GM19438 (cell line): ENCODE data around the gene MICAL2.

ENCODE experiments used
- ATAC-seq: cut with Tn5 transposase; IDR thresholded peaks from one replicate; pipeline ENCODE4 v1.9.1; 2021; ENCODE audit warnings: low read depth; ENCODE audit not compliant: unreplicated experiment

MICAL2 gene

DNA sequence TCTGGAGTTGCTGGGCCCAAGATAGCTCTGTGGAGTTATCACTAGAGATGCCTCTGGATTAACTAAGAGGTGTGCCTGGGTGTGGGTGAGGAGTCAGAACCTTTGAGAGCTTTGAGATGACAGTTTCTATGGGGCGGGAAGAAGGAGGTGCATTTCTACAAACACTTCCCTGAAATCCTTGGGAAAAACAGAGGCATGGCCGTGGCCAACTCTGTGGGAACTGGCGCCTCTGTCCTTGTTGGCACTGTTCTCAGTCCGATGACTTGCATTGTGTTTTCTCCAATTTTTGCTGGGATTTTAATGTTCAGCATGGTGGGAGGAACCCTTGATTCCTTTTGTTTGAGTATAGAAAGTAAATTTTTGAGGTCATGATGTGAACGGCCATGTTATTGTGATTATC is 151.2 kb downstream of the MICAL2 start:
- no peak for ATAC-seq

DNA sequence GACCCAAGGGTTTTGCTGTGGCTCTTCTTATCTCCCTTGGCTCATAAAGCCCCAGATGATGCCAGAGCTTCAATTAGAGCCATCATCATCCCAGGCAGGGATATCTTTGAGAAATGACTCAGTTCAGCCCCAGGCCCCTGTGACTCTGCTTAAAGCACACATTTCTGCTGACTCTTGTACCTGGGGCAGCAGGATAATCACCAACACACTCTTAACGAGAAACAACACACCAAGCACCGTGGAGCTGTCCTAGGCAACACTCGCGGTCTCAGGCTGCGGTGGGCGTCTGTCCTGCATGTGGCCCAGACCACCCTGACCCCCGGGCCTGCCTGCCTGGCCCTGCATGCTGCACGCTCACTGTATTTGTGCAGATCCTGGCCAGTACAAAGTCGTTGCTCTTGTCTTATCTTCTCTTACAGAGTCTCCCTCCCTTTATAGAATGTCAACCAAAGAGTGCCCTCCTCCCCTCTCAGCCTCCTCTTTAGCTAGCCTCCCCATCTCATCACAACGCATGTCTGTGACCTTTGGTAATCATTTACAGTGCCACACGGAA is 152.8 kb downstream of the MICAL2 start:
- no peak for ATAC-seq

DNA sequence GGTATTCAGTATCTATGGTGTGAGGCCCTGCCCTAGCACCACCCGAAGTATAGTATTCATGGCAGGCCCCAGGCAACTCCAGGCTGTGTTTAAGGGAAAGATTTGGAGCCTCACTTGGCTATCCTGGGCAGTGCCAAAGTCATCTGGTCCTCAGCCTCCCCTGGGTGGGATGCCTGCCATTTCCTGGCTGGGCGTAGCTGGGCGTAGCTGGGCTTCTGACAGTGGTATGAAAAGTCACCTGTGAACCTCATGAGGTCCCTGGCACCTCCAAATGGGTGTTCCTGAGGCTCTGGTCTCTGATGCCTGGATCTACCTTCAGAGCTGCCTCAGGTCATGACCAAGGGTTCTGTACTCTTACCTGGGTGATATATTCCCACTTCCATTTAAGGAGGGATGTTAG is 154.0 kb downstream of the MICAL2 start:
- ATAC-seq: no peak

DNA sequence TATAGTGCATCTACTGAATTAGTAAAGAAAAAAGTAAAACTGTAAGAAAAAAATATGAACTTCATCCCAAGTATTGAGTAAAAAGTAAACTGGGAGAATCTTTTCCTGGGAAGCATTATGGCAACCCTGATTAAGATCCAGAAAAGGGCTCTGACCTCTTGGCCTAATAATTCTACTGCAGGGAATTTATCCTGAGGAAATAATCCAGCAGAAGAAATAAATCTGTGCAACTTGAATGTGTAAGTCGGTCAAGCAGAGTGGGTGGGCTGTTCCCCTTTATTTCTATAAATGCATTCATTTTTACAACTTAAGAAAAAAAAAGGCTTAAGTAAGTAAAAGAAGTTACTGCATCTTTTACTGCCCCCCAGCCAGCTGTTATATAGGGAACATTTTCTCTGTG is 155.7 kb downstream of the MICAL2 start:
- ATAC-seq: no peak

DNA sequence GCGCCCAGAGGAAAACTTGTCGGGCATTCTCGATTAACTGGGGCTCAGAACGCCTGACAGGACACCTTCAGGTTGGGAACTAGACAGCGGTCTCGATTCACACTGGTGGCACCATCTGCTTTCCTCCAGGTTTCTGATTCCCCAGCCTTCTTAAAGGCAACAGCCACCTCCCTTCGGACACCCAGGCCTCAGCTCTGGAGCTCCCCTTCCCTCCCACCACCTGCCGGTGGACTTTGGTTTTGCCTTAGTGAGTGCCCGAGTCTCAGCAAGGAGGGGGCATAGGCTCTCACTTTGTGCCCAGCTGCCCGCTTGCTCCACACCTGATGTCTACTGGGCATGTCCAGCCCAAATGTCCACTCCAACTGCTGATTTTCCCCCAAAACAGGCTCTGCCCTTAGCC is 156.6 kb downstream of the MICAL2 start:
- no peak for ATAC-seq

DNA sequence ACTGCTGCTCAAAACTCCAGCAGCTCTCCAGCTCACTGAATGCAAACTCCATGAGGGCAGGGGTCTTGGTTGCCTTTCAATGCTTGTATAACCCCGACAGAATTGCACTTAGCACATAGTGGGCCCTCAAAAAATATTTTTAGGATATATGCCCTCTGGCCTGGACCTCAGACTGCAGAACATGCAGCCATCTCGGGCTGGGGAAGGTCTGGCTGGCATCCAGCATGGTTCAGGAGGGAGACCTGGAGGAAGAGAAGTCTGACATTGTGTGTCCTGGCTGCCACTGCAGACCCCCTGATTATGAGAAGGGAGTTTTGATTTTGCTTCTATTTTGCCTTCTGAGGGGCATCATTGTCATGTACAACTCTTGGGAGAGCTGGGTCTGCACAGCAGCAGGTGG is 157.5 kb downstream of the MICAL2 start:
- ATAC-seq: no peak

DNA sequence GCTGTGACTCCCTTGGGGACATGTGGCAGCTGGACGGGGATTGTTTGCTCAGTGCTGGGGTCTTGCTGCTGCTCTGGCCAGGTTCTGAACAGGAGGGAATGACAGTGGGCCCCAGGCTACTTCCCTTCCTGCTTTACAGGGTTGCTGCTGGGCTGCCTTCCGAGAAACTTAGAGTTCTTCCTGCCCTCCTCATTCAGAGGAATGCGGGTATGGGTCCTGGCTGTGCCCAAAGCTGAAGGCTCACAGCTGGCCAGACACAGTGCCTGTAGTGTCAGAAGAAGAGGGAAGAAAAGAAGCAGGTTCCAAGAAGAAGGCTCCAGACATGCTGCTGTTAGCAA is 158.7 kb downstream of the MICAL2 start:
- ATAC-seq: no peak

DNA sequence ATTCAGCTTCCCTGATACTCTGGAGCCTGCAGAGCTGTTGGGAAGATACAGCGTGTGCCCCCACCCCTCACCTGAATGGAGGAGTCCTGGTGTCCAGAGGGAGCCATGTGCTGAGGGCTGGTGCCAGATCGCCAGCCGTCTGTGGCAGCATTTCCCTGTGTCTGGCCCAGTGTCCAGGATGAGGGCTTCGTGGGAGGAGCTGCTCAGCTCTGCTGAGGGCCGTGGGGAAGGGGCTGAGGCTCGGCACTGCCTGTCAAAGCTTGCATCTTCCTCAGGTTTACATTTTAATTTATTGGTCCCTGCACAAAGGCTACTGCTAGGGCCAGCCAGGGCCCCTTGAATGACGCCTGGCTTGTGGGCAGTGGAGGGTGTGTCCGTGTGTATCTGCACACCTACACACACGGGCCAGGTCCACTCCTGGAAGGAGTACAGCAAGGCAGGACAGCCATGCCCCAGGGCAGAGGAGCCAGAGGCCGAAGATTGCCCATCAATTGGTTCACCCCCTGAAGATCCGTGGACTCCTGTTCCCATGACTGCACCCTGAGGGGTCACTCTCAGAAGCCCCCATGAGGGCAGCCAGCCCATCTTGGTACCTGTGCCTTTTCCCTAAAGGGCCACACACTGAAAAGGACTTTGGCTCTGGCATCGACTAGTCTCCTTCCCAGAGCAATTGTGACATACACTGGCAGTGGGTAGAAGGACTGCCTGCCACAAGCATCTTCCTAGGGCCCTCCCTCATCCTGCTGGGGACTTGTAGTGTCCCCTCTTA is 159.2 kb downstream of the MICAL2 start:
- ATAC-seq: no peak

DNA sequence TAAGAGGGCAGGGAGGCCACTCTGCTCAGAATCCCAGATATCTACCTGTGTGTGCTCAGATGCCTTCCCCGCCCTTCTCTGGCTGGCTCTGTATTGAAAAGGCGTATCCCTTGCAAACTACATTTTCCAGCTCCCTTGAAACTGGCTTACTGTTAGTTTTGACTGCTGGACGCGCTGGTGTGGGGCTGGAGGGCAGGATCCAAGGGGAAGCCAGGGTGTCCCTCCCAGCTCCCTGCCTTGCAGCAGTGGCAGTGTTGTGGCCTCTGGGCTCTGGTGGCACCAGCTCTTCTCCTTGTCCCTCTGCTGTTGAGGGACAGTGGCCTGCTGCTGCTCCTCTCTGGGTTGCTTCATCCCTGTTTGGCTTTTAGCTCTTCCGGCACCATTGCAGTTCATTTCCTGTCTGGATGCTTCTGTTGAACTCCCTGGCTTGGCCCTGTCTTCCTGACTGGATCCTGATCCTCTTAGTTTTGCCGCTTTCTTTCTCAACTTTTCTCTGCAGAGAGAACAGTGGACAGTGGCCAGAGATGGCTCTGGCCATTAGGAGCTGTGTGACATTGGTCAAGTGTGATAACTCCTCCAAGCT is 159.9 kb downstream of the MICAL2 start:
- ATAC-seq: no peak

DNA sequence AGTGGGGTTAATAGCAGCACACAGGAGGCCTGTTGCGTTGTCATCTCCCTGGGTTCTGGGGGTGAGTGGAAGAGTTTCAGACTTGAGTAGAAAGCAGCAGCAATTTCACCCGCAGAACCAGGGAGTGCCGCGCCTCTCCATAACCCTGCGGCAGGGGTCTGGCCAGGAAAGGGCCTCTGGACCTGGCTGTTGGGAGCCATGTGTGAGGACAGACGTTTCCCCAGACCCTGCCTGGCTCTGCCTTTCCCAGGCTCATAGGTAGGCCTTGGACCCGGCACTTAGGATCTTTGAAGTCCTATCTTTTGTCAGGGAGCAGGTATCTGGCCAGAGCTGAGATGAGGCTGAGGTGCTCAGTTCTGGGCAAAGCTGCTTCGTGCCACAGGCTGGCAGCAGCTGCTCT is 160.4 kb downstream of the MICAL2 start:
- no peak for ATAC-seq

DNA sequence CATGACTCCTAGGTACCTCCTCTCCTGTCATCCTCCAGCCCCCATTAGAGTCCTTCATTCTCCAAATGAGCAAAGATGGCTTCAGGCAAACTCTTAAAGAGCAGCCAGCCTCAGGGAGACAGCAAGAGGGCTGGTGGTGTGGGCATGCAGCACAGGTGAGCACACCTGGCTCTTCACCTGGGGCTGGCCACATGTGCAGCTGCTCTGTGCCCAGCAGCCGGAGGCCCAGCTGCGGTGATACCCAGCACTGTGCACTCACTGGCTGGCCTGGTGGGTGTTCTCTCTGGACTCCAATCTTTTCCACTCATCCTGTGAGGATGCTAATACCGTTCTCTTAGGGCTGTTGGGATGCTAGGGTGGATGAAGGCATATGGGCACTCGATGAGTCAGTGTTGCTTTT is 160.9 kb downstream of the MICAL2 start:
- ATAC-seq: no peak

DNA sequence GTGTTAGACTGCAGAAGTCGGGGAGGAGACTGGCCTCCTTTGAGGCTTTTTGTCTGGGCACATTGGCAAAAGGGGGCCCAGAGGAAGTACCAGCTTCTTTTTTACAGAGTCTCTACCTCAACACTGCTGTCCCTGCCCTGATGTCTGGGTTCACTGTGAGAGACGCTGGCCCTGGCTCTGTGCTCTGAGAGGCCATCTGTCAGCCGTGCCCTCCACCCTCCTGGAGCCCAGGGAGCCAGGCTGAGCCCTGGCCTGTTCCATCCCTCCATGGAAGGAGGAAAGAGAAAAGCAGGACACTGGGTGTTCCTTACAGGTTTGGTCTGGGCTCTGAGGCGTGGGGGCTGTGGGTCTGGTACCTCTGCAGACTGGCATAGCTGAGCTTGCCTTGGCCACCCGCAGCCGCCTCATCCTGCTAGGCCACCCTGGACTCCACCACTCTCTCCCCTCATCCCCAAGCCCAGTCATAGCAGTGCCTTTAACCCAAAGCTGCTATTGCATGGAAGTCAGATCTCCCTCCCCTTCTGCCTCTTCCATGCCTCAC is 161.5 kb downstream of the MICAL2 start:
- ATAC-seq: no peak

DNA sequence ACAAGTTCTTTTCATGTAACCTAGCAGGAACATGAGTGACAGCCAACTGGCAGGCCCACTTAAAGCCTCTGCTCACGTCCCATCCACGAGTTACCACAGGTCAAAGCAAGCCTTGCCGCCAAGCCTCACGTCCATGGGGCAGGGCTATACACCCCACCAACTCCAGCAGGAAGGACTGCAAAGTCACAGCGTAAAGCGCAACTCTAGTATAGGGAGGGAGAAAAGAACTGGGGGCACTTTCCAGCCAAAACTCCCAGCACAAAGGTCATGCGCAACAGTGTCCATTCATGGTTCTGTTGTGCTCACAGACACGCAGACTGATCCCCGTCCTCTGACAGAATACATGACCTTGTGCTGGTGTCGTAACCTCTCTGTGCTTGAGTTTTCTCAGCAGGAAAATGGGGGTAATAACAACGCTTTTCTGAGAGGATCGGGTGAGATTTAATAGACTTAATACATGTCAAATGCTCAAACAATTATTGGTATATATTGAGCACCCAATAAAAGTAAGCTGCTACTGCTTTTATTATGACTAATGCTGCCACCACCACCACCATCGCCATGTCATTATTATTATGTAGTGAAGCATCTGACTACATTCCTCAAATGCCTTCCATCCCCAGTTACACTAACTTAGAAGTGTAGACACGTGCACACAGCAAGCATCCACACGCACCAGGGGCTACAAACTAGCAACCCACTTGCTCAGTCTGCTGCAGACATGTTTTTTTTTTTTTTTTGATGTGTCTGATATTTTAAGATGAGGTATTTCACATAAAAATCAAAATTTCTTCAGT is 162.6 kb downstream of the MICAL2 start:
- no peak for ATAC-seq

DNA sequence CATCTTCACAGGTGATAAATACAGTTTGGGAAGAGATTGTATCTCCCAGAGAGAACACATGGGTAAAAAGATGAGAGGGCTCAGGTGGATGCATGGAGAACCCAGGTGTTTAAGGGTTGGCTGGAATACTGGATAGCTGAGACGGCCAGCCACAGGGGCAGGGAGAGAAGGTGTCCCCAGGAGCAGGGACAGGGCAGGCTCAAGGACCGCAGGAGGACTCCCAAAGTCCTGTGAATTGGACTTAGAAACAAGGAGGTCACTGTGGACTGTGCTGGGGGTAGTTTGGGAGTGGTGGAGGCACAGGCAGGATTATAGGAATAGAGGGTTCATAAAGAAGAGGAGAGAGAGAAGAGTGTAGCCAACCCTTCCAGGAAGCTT is 163.2 kb downstream of the MICAL2 start:
- ATAC-seq: no peak

DNA sequence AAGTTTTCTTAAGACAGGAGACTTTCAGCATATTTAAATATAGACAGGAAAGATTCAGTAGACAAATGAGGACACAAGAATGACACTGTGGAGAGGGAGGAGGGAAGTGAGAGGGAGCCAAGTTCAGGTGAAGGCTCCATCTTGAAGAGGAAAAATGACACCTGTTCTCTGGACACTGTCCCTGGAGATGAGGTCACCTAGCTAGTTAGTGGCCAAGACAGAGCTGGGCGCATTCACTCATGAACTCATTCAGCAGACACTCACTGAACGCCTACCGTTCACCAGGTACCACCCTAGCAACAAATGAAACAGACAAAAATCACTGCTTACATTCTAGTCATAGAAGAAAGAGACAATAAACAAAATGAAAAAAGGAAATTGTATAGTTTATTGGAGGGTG is 163.7 kb downstream of the MICAL2 start:
- ATAC-seq: no peak

DNA sequence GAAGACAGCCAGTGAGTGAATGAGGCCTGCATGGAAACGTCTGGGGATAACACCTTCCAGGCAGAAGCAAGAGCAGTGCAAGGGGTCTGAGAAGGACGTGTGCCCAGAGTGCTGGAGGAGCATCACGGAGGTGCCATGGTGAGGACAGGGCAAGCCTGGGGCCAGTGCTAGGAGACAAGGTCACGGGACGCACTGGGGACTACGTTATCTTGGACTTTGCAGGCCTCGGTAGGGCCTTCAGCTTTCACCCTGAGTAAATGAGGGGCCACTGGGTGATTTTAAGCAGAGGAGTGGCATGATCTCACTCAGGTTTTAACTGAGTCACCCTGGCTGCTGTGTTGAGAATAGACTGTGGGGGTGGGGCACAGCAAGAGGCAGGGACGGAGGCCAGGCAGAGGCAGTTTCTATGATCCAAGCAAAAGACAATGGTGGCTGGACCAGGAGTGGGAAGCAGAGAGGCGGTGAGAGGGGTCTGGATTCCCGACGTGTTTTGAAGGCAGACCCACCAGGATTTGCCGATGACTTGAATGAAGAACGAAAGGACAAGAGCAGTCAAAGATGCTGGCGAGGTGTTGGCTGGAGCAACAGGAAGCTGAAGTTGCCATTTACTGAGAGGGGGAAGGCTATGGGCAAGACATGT is 164.3 kb downstream of the MICAL2 start:
- ATAC-seq: no peak

DNA sequence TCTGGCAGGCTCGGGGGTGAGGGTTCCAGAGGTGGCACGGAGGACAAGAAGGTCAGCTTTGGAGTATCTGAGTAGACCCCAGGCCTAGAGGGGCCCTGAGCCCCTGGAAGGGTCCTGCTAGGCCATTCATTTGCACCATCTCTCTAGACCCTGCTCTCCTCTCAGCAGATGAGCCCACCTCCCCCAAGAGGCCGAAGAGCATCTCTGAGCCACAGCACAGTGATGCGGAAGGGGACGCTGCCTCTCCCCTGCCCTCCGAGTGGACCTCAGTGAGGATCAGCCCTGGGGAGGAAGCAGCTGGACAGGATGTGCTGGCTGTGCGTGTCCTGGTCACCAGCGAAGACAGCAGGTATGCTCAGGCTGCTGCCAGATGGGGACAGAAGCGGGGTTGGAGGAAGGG is 165.4 kb downstream of the MICAL2 start:
- no peak for ATAC-seq

DNA sequence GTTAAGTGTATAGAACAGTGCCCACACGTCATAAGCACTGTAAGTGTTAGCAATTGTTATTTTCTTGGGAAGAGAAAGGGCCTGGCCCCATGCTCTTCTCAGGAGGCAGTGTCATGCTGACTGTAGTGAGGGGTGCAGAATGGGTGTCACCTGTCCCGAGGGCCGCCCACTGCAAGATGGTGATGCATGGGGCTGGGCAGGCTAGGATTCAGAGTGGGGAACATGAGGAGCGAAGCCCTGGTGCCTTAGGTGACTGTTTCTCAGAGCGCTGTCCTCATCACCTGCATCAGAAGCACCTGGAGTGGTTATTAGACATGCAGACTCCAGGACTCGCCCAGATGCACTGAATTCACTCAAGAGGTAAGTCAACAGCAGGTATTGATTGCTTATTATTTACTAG is 166.0 kb downstream of the MICAL2 start:
- no peak for ATAC-seq

DNA sequence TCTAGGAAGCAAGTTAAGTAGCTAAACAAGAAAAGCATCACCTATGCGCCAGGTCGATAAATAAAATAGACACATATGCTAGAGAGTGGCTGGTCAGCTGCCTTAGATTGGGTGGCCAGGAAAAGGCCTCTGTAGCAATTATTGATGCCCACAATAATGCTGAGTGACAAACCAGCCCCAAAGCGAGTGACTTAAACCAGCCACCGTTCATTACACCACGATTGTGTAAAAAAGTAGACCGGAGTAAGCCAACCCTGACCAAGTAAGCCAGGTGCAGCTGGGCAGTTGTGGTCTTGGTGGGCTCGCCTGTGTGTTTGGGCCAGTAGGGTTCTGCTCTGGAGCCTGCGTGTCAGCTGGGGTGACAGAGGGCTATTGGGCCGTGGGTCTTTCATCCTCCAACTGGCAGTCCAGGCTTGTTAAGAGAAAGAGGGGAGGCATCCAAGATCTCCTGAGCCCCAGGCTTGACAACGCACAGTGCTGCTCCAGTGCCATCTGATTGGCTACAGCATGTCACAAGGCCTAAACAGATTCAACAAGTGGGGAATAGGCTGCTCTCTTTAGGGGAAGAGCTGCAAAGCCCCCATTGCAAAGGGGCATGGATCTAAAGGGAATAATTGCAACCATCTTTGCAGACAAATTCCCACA is 166.6 kb downstream of the MICAL2 start:
- no peak for ATAC-seq
